BJ (cell line): ENCODE data around the gene PDCD4. TPM values are rescaled to one million over a fixed set of nuclear protein-coding genes. Genes with fewer than 3 reads are reported as not detected.

ENCODE experiments used
- CTCF ChIA-PET: fragments of 350-600 bp; formaldehyde crosslinking; extraction: SDS; loops from one replicate; lab custom pipeline; 2021; ENCODE audit warnings: antibody characterized with exemption, inconsistent platforms; lab: Yijun Ruan, JAX
- POLR2A ChIA-PET: fragments of 300-600 bp; sonication (Branson Sonifier 250); formaldehyde crosslinking; extraction: SDS; loops from one replicate; lab custom pipeline; 2021; ENCODE audit warnings: antibody characterized with exemption; lab: Charles Lee
- DNase-seq: peaks from one replicate; pipeline ENCODE4 v3.0.0-alpha.2; 2011; ENCODE audit warnings: low read depth
- H3K27me3 ChIP-seq: 2 replicates; pipeline ENCODE4 v1.6.0; 2011; ENCODE audit warnings: low read length; ENCODE audit not compliant: control insufficient read depth, insufficient read depth
- H3K36me3 ChIP-seq: 2 replicates; pipeline ENCODE4 v1.5.1; 2011; ENCODE audit warnings: low read length; ENCODE audit not compliant: control insufficient read depth, insufficient read depth
- H3K4me3 ChIP-seq: 2 replicates; pipeline ENCODE4 v1.5.1; 2011; ENCODE audit warnings: low read depth, mild to moderate bottlenecking, control low read depth, low read length
- CTCF ChIP-seq: IDR thresholded peaks from 2 replicates; pipeline ENCODE4 v1.5.1; 2011; ENCODE audit warnings: low read depth, mild to moderate bottlenecking, control low read depth, inconsistent platforms, low read length, moderate library complexity; ENCODE audit not compliant: insufficient read depth
- polyA plus RNA-seq: library from polyadenylated mRNA; depleted of rRNA; stranded (reverse); fragments of >200 nt; gene quantifications from 2 replicates; pipeline ENCODE4 v1.2.3, GENCODE V29; 2011; rRNA removed

The PDCD4 gene
- polyA plus RNA-seq, 1 experiment, result 22.0 TPM

GRCh38 chr10:110944792-110945396 is 73.2 kb downstream of the PDCD4 start:
- no peak for TF ChIP-seq CTCF
- H3K27me3 ChIP-seq, result no peaks in the 10 kb centered on the region
- H3K36me3 ChIP-seq, result peaks cover 1% of the 10 kb centered on the region; the same call in 1 of the 2 replicates
- no peak for DNase-seq
- ChIA-PET CTCF (interaction anchor here (1.1 kb wide), 1 partner anchor 15 kb away, joined by 4 read pairs; no protein-coding TSS in a partner anchor), POLR2A (no interaction called here)
- no peak overlapping the region for H3K4me3 ChIP-seq

GRCh38 chr10:110946496-110946895 is 74.8 kb downstream of the PDCD4 start:
- no peaks in the 10 kb centered on the region for H3K27me3 ChIP-seq
- ChIA-PET POLR2A (no interaction called here), CTCF (interaction anchor here (0.5 kb wide), 1 partner anchor 17 kb away, joined by 3 read pairs; no protein-coding TSS in a partner anchor)
- DNase-seq, result no peak
- no peak for TF ChIP-seq CTCF
- H3K4me3 ChIP-seq, result no peak overlapping the region
- H3K36me3 ChIP-seq, result peaks cover 1% of the 10 kb centered on the region; the same call in 1 of the 2 replicates

GRCh38 chr10:110947061-110947595 is 75.4 kb downstream of the PDCD4 start:
- Histone ChIP-seq H3K4me3 (no peak overlapping the region), H3K36me3 (peaks cover 1% of the 10 kb centered on the region; the same call in 1 of the 2 replicates), H3K27me3 (no peaks in the 10 kb centered on the region)
- TF ChIP-seq CTCF, result no peak
- CTCF ChIA-PET, result interaction anchor here (0.7 kb wide), 1 partner anchor 10 kb away, joined by 3 read pairs; no protein-coding TSS in a partner anchor
- POLR2A ChIA-PET, result no interaction called here
- DNase-seq, result no peak

Other genes starting within 250 kb of the PDCD4 start
- gene RBM20, start 227.6 kb upstream of the PDCD4 start, polyA plus RNA-seq, result not detected in 2 replicates
- gene BBIP1, start 47.3 kb downstream of the PDCD4 start, polyA plus RNA-seq, result 11.0 and 29.8 TPM in 2 replicates
- gene SHOC2, start 47.7 kb downstream of the PDCD4 start, polyA plus RNA-seq, result 14.7 and 33.5 TPM in 2 replicates
- 0.18 and 0.25 TPM in 2 replicates for gene ADRA2A, start 205.1 kb downstream of the PDCD4 start, polyA plus RNA-seq